Measurements from ENCODE around the gene MYO5A.

Gene MYO5A

GRCh38 chr15:52290800-52291199 is 237.9 kb downstream of the MYO5A start:
- H3K79me2 ChIP-seq (ENCODE audit: insufficient read depth, low read length): no peaks in the 10 kb centered on the region
- no peaks in the 10 kb centered on the region for H3K36me3 ChIP-seq (ENCODE audit: insufficient read depth, low read length)
- no peak overlapping the region for H3K4me3 ChIP-seq (ENCODE audit: low read length, poor library complexity, severe bottlenecking)
- no peaks in the 10 kb centered on the region for H4K20me1 ChIP-seq (ENCODE audit: insufficient read depth, low read length, poor library complexity, severe bottlenecking)
- H3K4me1 ChIP-seq (ENCODE audit: insufficient read depth, low read length, poor library complexity, severe bottlenecking): no peaks in the 10 kb centered on the region
- TF ChIP-seq EZH2phosphoT487 (IDR thresholded peaks at IDR 0.05; ENCODE audit: borderline replicate concordance) (no peak), CTCF (conservative IDR thresholded peaks at IDR 0.05; ENCODE audit: low read length) (no peak)
- H2AFZ ChIP-seq (ENCODE audit: low read length): no peak overlapping the region
- H3K9me3 ChIP-seq (ENCODE audit: insufficient read depth, low read depth, low read length): no peaks in the 10 kb centered on the region
- no peaks in the 10 kb centered on the region for H3K9me2 ChIP-seq (replicated peaks; ENCODE audit: low read depth, low read length)
- H3K27me3 ChIP-seq (ENCODE audit: insufficient read depth, low read length, poor library complexity, severe bottlenecking): peaks cover 10% of the 10 kb centered on the region
- H3K4me2 ChIP-seq (ENCODE audit: low read depth, low read length, poor library complexity, severe bottlenecking): no peak overlapping the region
- H3F3A ChIP-seq (ENCODE audit: low read depth): no peaks in the 10 kb centered on the region
- no peak overlapping the region for H3K9ac ChIP-seq (ENCODE audit: low read depth, low read length, poor library complexity, severe bottlenecking)

GRCh38 chr15:52290329-52290728 is 238.4 kb downstream of the MYO5A start:
- no peaks in the 10 kb centered on the region for H3K4me1 ChIP-seq (ENCODE audit: insufficient read depth, low read length, poor library complexity, severe bottlenecking)
- H3F3A ChIP-seq (ENCODE audit: low read depth): no peaks in the 10 kb centered on the region
- no peaks in the 10 kb centered on the region for H3K79me2 ChIP-seq (ENCODE audit: insufficient read depth, low read length)
- no peaks in the 10 kb centered on the region for H3K36me3 ChIP-seq (ENCODE audit: insufficient read depth, low read length)
- H3K27me3 ChIP-seq (ENCODE audit: insufficient read depth, low read length, poor library complexity, severe bottlenecking): peaks cover 5% of the 10 kb centered on the region
- H3K9me2 ChIP-seq (replicated peaks; ENCODE audit: low read depth, low read length): no peaks in the 10 kb centered on the region
- H3K4me3 ChIP-seq (ENCODE audit: low read length, poor library complexity, severe bottlenecking): no peak overlapping the region
- no peaks in the 10 kb centered on the region for H3K9me3 ChIP-seq (ENCODE audit: insufficient read depth, low read depth, low read length)
- TF ChIP-seq CTCF (conservative IDR thresholded peaks at IDR 0.05; ENCODE audit: low read length): no peak
- no peak for TF ChIP-seq EZH2phosphoT487 (IDR thresholded peaks at IDR 0.05; ENCODE audit: borderline replicate concordance)
- H3K9ac ChIP-seq (ENCODE audit: low read depth, low read length, poor library complexity, severe bottlenecking): no peak overlapping the region
- no peak overlapping the region for H2AFZ ChIP-seq (ENCODE audit: low read length)
- H3K4me2 ChIP-seq (ENCODE audit: low read depth, low read length, poor library complexity, severe bottlenecking): no peak overlapping the region
- H4K20me1 ChIP-seq (ENCODE audit: insufficient read depth, low read length, poor library complexity, severe bottlenecking): no peaks in the 10 kb centered on the region

GRCh38 chr15:52289629-52290081 is 239.0 kb downstream of the MYO5A start:
- H3F3A ChIP-seq (ENCODE audit: low read depth): no peaks in the 10 kb centered on the region
- H3K27me3 ChIP-seq (ENCODE audit: insufficient read depth, low read length, poor library complexity, severe bottlenecking): no peaks in the 10 kb centered on the region
- H3K79me2 ChIP-seq (ENCODE audit: insufficient read depth, low read length): no peaks in the 10 kb centered on the region
- no peak overlapping the region for H3K4me2 ChIP-seq (ENCODE audit: low read depth, low read length, poor library complexity, severe bottlenecking)
- no peak overlapping the region for H3K9ac ChIP-seq (ENCODE audit: low read depth, low read length, poor library complexity, severe bottlenecking)
- H3K4me3 ChIP-seq (ENCODE audit: low read length, poor library complexity, severe bottlenecking): no peak overlapping the region
- no peaks in the 10 kb centered on the region for H3K4me1 ChIP-seq (ENCODE audit: insufficient read depth, low read length, poor library complexity, severe bottlenecking)
- no peaks in the 10 kb centered on the region for H3K9me2 ChIP-seq (replicated peaks; ENCODE audit: low read depth, low read length)
- H3K36me3 ChIP-seq (ENCODE audit: insufficient read depth, low read length): no peaks in the 10 kb centered on the region
- no peak overlapping the region for H2AFZ ChIP-seq (ENCODE audit: low read length)
- no peaks in the 10 kb centered on the region for H4K20me1 ChIP-seq (ENCODE audit: insufficient read depth, low read length, poor library complexity, severe bottlenecking)
- H3K9me3 ChIP-seq (ENCODE audit: insufficient read depth, low read depth, low read length): no peaks in the 10 kb centered on the region
- TF ChIP-seq EZH2phosphoT487 (IDR thresholded peaks at IDR 0.05; ENCODE audit: borderline replicate concordance): no peak
- no peak for TF ChIP-seq CTCF (conservative IDR thresholded peaks at IDR 0.05; ENCODE audit: low read length)

Measured in Loucy (cell line).